ENCODE results near the gene RPUSD4. TPM values are rescaled to one million over a fixed set of nuclear protein-coding genes. Genes with fewer than 3 reads are reported as not detected.

Gene RPUSD4
- total and polyA plus RNA-seq, 9 of the 15 experiments (the other 6 are each of a cell fraction or from before 2014, with no cell fraction given), result 27.4 to 56.2 (median 44.6) TPM

DNA sequence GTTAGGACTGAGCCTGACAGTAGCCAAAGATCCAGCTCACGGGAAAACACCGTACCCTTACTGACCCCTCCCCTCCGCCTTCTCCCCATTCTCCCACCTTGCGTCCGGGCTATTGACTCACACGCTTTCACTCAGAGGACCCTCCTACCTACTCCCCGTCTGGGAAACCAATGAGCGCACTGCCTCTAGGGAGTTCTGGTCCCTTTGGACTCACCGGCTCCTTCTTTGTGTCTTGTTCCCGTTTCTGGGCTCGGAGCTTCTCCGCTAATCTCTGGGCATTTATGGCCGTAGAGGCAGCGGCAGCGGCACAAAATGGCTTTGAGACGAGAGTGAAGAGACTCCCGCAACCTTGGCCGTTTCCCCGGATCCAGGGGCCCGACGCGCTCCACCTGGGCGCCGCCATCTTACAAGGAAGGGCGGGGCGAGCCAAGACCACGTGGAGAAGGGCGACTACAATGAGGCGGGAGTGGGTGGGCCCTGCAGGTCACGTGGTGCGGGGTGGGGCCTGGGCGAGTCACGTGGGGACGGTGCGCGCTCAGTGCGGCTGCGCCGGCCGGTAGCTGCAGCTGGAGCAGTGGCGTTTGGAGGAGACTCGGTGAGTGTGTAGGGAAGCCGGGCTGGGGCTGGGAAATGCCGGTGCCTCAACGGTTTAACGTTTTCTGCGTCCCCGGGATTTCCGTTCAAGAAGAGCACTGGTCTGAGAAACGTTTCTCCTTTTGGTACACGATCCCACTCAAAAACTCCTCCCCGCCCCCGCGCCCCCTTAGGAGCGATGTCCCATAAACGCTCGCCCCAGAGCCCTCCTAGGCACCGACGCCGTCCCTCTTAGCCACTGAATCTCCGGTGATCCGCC is at the start of gene RPUSD4, which contains the start of gene FAM118B (continued):
- TF ChIP-seq NEUROD1 (IDR thresholded peaks at IDR 0.05; ENCODE audit: borderline replicate concordance, low read depth, low read length, partially characterized antibody), result peak; percentile 46
- TF ChIP-seq NR4A1 (CRISPR knock-in tag; IDR thresholded peaks at IDR 0.05), result no peak
- TF ChIP-seq NR4A1 (tag; IDR thresholded peaks at IDR 0.05), result no peak
- TF ChIP-seq KDM5B (IDR thresholded peaks at IDR 0.05; ENCODE audit: insufficient replicate concordance, low read depth, low read length), result peak; percentile 79
- TF ChIP-seq ZBTB7A (IDR thresholded peaks at IDR 0.05; ENCODE audit: borderline replicate concordance, control insufficient read depth, low read depth, low read length), result no peak
- no peak for TF ChIP-seq ARHGAP35 (IDR thresholded peaks at IDR 0.05; ENCODE audit: partially characterized antibody)
- TF ChIP-seq FOSL1 (tag; conservative IDR thresholded peaks at IDR 0.05), result no peak
- TF ChIP-seq CAMTA2 (CRISPR knock-in tag; conservative IDR thresholded peaks at IDR 0.05), result no peak
- no peak for TF ChIP-seq ATF4 (CRISPR knock-in tag; IDR thresholded peaks at IDR 0.05)
- TF ChIP-seq ZNF239 (CRISPR knock-in tag; IDR thresholded peaks at IDR 0.05), result no peak
- no peak for TF ChIP-seq NELFE (IDR thresholded peaks at IDR 0.05; ENCODE audit: insufficient read depth, insufficient read length)
- TF ChIP-seq SMAD1 (IDR thresholded peaks at IDR 0.05; ENCODE audit: low read depth, low read length, partially characterized antibody), result no peak
- no peak for TF ChIP-seq XRCC3 (IDR thresholded peaks at IDR 0.05)
- peak; percentile 96 for TF ChIP-seq MXI1 (IDR thresholded peaks at IDR 0.05; ENCODE audit: low read depth, low read length)
- TF ChIP-seq GABPA (tag; conservative IDR thresholded peaks at IDR 0.05; ENCODE audit: low read depth), result no peak
- no peak for TF ChIP-seq LARP7 (IDR thresholded peaks at IDR 0.05)
- TF ChIP-seq, protein P1, sequence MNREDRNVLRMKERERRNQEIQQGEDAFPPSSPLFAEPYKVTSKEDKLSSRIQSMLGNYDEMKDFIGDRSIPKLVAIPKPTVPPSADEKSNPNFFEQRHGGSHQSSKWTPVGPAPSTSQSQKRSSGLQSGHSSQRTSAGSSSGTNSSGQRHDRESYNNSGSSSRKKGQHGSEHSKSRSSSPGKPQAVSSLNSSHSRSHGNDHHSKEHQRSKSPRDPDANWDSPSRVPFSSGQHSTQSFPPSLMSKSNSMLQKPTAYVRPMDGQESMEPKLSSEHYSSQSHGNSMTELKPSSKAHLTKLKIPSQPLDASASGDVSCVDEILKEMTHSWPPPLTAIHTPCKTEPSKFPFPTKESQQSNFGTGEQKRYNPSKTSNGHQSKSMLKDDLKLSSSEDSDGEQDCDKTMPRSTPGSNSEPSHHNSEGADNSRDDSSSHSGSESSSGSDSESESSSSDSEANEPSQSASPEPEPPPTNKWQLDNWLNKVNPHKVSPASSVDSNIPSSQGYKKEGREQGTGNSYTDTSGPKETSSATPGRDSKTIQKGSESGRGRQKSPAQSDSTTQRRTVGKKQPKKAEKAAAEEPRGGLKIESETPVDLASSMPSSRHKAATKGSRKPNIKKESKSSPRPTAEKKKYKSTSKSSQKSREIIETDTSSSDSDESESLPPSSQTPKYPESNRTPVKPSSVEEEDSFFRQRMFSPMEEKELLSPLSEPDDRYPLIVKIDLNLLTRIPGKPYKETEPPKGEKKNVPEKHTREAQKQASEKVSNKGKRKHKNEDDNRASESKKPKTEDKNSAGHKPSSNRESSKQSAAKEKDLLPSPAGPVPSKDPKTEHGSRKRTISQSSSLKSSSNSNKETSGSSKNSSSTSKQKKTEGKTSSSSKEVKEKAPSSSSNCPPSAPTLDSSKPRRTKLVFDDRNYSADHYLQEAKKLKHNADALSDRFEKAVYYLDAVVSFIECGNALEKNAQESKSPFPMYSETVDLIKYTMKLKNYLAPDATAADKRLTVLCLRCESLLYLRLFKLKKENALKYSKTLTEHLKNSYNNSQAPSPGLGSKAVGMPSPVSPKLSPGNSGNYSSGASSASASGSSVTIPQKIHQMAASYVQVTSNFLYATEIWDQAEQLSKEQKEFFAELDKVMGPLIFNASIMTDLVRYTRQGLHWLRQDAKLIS (CRISPR knock-in tag; IDR thresholded peaks at IDR 0.05), result no peak
- no peak for TF ChIP-seq ZNF398 (CRISPR knock-in tag; IDR thresholded peaks at IDR 0.05)
- TF ChIP-seq TRIM28 (IDR thresholded peaks at IDR 0.05), result no peak
- no peak for TF ChIP-seq KDM2B (CRISPR knock-in tag; IDR thresholded peaks at IDR 0.05)
- no peak for TF ChIP-seq MLLT1 (IDR thresholded peaks at IDR 0.05)

Measured in K562 (cell line).